NCI-H2107 treated with DMSO at 0.1 percent for 48 hours (cell line): ENCODE data around the gene EXOC5.
"Not testable (repeated sequence)": the region's sequence is repeated elsewhere in the genome, so short reads cannot be mapped to it uniquely, and the experiment has no call there.

ENCODE experiments used
- DNase-seq: peaks from one replicate; lab custom pipeline; 2025; ENCODE audit not compliant: unreplicated experiment; lab: John Stamatoyannopoulos, UW

The EXOC5 gene

GRCh38 chr14:57259672-57260071 lies 9.0 kb downstream of the EXOC5 start:
- DNase-seq: no peak

- not testable (repeated sequence) for DNase-seq
Measured at GRCh38 chr14:57258221-57258620, 10.5 kb downstream of the EXOC5 start.

- no peak for DNase-seq
Measured at GRCh38 chr14:57254884-57255283, 13.8 kb downstream of the EXOC5 start.

- DNase-seq: no peak
Measured at GRCh38 chr14:57246933-57247657, 21.6 kb downstream of the EXOC5 start.

- DNase-seq: no peak
Measured at GRCh38 chr14:57245941-57246340, 22.8 kb downstream of the EXOC5 start.

GRCh38 chr14:57244106-57244505 lies 24.6 kb downstream of the EXOC5 start:
- no peak for DNase-seq

- DNase-seq: no peak
Measured at GRCh38 chr14:57243320-57243719, 25.4 kb downstream of the EXOC5 start.

- DNase-seq: not testable (repeated sequence)
Measured at GRCh38 chr14:57240115-57240514, 28.6 kb downstream of the EXOC5 start.

GRCh38 chr14:57232006-57232405 lies 36.7 kb downstream of the EXOC5 start:
- DNase-seq: no peak

- not testable (repeated sequence) for DNase-seq
Measured at GRCh38 chr14:57228320-57228719, 40.4 kb downstream of the EXOC5 start.

- DNase-seq: no peak
Measured at GRCh38 chr14:57227083-57227482, 41.6 kb downstream of the EXOC5 start.

GRCh38 chr14:57221931-57222330 lies 46.8 kb downstream of the EXOC5 start:
- DNase-seq: no peak

- DNase-seq: no peak
Measured at GRCh38 chr14:57212919-57213318, 55.8 kb downstream of the EXOC5 start.

- DNase-seq: no peak
Measured at GRCh38 chr14:57209561-57209960, 59.1 kb downstream of the EXOC5 start.

- DNase-seq: no peak
Measured at GRCh38 chr14:57205938-57206337, 62.8 kb downstream of the EXOC5 start.

- DNase-seq: not testable (repeated sequence)
Measured at GRCh38 chr14:57202672-57203071, 66.0 kb downstream of the EXOC5 start.

- no peak for DNase-seq
Measured at GRCh38 chr14:57199921-57200320, 68.8 kb downstream of the EXOC5 start.

GRCh38 chr14:57189070-57189469 lies 79.6 kb downstream of the EXOC5 start:
- peak; percentile 83 for DNase-seq

- peak; percentile 39 for DNase-seq
Measured at GRCh38 chr14:57182760-57183503, 85.8 kb downstream of the EXOC5 start.

- DNase-seq: no peak
Measured at GRCh38 chr14:57179273-57179672, 89.4 kb downstream of the EXOC5 start.

- no peak for DNase-seq
Measured at GRCh38 chr14:57174466-57174865, 94.2 kb downstream of the EXOC5 start.

- no peak for DNase-seq
Measured at GRCh38 chr14:57171903-57172302, 96.8 kb downstream of the EXOC5 start.
